ENCODE measurements around the gene NCOA7.

Gene NCOA7

GRCh38 chr6:125790358-125791150, at the start of gene NCOA7:
Gene NCOA7 (plus strand): TSS chr6:125790960. CDS start chr6:125815355, 24,395 bp downstream.
- DNase-seq = peak; percentile 95

DNA sequence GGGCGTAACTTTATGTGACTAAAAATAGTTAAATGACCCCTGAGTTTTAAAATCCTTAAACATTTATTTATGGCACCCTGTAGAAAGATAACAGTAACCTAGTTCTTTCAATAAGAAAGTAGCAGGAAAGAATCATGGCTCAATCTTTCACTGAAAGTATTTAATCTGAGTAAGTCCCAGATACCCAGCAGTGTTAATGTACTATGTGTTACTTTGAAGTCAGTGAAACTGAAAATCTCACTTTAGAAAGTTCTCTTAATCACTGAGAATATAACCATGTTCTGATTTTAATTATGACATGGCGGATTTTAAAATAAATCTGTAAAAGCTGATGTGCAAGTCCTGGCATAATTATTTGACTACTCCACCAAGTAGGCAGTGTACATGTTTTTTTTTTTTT, 49.4 kb upstream of the NCOA7 start:
- DNase-seq = no peak

- no peak for DNase-seq
These were observed 48.7 kb upstream of the NCOA7 start for GRCh38 chr6:125742024-125742423.

DNA sequence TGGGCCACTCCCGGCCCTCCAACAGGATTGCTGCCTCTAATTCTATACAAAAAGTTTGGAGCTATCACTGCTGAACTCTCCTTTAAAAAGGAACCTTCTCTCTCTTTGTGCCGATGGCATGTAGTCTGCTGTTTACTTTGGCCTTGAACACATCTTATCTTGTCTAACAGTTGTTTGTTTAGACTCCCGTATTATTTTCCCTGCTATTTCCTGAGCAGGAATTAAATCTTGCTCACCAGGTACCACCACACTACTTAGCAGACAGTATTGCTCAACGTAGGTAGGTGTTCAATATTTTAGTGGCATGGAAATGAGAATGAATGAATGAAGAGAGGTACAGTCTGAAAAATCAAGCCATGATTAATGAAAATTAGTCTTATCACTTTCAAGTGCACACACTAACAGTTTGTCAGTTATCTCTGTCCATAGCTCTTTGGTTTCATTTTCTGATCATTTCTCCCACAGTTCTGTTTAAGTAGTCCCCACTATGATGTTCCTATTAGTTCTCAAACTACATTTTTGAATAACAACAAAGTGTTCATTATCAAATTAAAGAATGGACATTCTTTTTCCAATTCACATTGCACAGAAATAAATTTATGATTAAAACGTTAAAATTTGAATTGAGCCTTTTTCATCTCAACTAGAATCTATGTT, 48.2 kb upstream of the NCOA7 start:
- peak; percentile 61 for DNase-seq

DNA sequence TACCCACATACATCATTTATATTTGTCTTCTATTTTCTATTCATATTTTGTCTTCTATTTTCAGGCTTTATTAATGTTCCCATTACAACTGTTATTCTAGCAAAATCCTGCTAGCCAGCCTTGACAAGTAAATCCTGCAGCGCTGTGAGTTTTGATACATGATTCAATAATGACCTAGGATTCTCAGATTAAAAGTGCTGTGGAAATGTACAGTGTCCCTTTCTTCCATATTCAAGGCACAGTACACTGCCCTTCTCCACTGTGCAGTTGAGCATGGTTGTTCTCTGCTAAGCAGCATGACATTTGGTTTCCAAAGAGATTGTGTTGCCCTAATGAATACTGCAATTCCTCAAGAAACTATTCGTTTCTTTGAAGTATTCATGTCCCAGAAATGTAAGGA, 47.2 kb upstream of the NCOA7 start:
- DNase-seq = no peak

GRCh38 chr6:125745281-125746018, 45.3 kb upstream of the NCOA7 start:
- peak; percentile 65 for DNase-seq

DNA sequence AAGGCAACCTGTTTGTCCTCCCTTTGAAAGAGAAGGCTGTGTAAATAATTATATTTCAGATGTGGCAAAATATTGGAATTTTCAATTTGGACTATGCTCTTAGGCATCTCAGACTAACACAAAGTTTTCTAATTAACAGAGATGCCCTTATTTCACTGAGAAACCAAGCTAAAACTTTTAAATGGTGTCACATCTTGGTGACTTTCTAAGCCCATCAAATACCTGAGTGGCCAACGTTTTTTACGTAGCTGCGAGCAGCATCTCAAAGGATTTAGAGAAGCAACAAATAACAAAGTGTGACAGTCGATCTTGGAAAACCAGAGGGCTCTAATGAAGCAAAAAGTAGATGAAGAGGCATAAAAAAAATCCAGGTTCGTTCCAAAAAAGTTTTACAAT, 44.7 kb upstream of the NCOA7 start:
- DNase-seq = no peak

DNA sequence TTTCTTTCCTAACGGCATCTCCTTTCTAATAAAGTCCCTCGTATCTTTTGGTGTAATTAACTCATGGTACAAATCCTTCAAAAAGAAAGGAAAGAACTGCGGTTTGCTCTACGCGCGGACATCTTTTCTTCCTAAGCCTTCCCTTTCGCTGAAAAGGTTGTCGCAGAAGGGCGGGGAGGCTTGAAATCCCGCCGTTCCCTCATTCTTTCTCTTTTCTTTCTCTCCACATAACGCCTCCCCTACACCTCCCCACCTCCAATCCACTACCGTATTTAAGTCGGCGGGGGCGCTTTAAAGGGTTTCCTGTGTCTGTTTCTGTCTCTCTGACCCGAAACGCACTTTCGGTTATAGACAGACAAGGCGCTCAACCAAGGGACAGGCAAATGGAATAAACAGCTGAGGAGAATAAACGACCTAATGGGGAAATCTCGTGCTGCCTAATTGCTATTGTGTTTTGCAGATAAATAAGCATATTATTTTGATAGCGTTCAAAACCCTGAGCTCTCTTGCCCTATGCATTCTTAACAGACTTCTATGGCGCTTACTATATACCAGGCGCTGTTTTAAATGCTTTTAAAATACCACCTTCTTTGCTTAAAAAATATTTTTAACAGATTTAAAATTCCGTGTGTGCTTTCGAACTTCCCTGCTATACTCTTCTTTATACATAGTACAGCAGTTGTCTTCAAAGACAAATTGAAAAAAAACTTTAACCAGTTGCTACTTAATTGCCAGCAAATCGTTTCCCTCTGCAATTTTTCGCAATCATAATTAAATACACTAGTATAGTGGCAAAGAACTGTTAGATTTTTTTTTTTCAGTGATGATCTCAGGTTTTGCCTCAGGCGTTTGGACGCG, 43.8 kb upstream of the NCOA7 start:
- peak; percentile 98 for DNase-seq

DNA sequence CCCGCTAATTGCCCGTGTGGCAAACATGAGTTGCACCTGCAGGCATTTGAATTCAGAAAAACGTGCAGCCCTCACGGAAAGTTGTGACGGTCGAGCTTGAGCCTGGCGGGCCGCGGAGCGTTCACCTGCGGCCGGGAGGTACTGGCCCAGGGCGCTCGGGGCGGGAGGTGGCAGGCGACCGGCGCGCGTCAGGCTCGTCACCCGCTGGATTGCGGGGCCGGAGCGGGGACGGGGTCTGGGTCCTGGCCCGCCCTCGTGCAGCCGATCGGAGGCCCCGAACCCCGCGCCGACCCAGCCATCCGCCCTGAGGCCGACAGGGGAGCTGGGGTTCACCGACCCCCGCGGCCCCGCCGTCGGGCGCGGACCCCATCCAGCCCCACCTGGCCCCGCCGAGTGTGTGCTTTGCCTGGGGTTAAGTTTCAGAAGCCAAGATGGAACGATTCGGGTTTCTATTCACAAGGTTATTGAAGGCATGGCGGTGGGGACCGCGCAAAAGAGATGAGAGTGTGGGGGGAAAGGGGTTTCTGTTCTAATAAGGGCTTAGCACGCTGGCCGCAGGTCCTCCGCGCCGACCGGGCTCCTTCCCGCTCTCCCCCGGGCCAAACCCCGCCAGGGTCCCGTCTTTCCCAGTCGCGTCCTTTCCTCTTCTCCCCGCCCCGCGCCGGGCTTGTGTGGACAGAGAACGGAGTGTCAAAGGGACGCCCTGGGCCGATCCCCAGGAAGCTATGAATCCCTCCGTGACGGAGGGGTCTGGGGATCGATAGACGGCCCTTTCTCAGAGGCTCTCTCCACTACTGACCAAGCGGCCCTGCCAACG, 43.0 kb upstream of the NCOA7 start:
- peak; percentile 99 for DNase-seq

DNA sequence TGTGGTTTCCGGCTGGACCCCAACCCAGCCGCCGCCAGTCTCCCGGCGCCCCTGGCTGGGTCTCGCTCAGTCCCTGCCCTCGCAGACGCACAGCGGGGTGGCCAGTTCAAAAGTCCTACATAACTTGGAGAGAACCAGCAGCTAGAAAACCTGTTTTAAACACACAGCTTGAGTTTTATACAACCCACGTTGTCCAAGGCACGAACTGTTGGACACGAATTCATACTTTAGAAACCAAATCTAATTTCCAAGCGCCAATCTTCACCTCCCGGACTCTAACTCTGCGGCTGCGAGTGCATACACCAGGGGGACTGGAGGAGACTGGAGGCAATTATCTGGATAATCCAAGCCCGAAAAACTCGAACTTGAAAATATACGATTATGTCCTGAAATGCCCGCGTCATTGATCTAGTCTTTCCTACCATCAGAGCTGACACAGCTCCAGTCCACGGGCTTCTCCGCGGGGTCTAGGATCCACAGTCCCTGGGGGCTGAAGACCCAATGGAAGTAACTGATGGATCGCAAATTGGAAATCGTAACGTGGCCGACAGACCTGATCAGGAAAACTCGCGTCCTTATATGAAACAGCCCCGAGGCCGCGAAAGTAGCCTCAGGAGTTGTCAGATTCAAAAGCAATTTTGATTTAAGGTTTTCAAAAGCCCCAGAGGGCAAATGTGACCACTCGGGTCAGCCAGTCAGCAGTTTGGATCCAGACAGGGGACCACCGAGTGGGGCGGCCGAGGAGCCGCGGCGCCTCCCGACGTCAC, 42.2 kb upstream of the NCOA7 start:
- DNase-seq = peak; percentile 72

- peak; percentile 97 for DNase-seq
These were observed 41.4 kb upstream of the NCOA7 start, which contains the start of gene HEY2 for GRCh38 chr6:125749173-125749864. Gene HEY2 (plus strand): TSS chr6:125749632. CDS start chr6:125749777, 145 bp downstream.

DNA sequence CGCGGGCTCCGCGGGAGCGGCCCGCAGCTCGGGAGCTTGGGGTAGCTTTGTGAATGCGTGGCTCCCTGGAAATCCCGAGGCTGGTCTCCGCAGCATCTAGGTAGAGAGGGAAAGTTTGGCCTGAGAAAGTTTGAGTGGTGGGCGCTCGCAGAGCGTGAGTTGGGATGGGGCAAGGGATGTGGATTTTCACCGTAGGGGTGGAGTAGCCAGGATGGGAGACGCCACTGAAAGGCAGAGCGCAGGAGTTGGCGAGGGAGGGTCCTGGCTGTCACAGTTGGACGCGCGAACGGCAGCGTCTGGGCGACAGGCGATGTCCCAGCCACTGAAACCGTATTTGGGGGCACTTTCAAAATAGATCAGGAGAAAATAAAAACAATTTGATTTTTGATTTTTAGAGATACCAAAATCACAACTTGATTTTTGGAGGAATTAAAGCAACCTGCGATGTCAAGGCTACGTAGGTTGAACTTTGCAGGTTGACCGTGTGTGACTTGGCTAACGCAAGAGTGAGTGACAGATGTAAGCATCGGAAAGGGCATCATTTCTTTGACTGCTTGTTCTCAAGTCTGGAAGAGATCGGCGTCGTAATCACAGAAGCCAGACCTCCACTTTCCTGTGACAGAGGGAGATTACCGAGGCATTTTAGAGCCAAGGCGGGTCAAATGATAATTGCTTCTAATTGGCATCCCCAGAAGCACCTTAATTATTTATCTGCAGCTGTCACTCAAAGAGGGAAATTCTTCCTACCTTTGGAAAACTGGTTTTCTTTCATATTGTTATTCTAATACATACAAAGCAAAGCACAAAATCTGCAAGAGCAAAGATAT, 40.7 kb upstream of the NCOA7 start:
- DNase-seq = peak; percentile 76

DNA sequence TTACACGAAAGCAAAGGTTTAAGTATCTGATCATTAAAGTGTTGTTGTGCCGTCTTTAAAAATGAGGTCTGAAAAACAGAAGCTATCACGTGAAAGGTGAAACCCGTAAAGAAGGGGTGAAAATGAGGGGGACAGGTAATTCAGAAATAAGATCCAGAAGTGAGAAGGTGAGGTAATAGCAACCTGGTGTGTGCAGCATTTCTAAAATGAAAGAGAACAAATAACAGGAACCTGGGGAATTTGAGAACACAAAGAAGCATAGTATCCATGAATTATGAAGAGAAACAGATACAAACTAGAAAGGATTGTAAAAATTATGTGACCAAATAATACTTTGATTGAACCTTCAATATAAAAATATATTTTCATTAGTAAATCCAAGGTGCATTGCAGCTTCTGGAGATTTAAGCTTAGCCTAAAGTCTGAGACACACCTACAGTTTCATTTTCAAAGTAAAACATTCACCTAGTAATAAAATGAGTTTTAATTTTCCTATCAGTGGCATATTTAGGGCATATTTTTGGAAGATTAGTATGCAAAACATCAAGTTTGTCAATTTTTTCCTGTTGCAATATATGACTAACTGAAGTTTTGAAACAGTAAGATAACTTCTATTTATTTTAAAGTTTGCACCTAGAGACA, 39.9 kb upstream of the NCOA7 start:
- DNase-seq = peak; percentile 47

DNA sequence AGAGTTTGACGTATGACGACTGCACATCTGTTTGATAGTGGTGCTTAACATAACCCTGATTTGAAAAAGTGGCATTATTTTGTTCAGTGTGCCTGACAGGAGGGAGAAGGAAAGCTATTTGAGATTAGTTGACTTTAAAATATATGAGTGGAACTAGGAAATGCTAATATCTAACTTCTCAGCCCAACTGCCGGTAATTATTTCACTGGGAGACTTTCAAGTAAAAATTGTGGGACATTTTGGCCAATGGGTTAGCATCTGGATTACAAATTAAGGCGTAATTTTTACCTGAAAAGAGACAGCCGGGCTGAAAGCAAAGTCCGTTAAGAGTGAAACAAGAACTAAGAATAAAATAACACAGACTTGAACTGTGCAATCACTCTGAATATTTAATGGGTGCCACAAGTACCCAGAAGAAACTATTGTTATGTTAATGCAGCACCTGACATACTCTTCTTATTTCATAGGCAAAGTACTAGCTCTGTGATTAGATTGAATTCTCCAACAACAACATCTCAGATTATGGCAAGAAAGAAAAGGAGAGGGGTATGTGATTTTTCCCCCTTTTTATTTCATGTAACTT, 39.3 kb upstream of the NCOA7 start:
- DNase-seq = no peak

- DNase-seq = no peak
These were observed 38.0 kb upstream of the NCOA7 start for GRCh38 chr6:125752773-125753172.

DNA sequence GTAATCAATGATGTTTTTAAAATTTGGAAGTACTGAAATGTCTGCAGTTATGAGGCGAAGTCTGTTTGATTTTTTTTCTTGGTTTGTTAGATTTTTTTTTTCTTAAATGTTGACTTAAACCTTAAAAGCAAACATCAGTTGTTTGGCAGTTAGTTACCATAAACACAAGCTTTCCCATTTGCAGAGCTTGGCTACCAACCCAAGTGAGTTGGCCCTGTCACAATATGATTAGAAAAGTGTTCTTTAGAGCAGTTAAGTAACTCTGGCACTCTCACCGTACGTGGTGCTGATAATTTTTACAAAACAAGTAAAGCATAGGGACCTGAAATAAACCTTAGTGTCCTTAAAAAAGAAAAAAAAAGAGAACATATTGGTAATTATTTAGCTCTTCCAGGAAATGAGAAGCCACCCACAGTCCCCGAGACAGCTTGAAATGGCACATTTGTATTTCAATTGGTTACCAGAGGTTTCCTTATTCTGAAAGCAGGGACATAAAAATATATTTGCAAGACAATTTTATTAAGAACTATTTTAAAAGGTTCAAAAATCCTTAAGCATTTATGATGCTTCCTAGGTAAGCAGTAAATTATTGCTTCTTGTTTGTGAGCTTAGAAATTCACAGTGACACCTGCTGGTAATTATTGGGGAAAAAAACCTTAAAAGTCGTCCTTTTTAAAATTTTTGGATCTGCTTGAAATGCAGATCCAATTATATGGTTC, 37.4 kb upstream of the NCOA7 start:
- DNase-seq = peak; percentile 45

GRCh38 chr6:125753937-125754259, 36.9 kb upstream of the NCOA7 start:
- DNase-seq = no peak

GRCh38 chr6:125754566-125754965, 36.2 kb upstream of the NCOA7 start:
- no peak for DNase-seq
